NCI-H82 treated with DMSO at 0.1 percent for 48 hours (cell line): ENCODE data around the gene PHF3.
"Not testable (repeated sequence)": the region's sequence is repeated elsewhere in the genome, so short reads cannot be mapped to it uniquely, and the experiment has no call there.

Source experiments
- DNase-seq: peaks from one replicate; lab custom pipeline; 2025; ENCODE audit not compliant: unreplicated experiment; lab: John Stamatoyannopoulos, UW

PHF3 gene

DNA sequence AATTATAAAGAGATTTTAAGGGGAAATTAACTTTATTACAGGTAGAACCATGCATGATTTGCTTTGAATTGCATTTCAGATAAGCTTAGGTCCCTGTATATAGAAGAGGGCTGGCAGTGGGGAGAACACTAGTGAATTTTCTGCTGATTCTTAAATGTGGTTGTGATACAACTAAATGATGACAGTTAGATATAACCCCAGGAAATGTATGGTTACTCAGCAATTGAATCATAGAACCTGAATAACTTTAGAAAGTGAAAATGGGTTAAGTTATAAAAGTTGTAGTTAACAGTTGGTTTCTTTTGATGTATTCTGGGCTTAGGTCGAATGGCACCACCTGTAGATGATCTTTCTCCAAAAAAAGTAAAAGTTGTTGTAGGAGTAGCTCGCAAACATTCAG lies 70.1 kb downstream of the PHF3 start:
- no peak for DNase-seq

DNA sequence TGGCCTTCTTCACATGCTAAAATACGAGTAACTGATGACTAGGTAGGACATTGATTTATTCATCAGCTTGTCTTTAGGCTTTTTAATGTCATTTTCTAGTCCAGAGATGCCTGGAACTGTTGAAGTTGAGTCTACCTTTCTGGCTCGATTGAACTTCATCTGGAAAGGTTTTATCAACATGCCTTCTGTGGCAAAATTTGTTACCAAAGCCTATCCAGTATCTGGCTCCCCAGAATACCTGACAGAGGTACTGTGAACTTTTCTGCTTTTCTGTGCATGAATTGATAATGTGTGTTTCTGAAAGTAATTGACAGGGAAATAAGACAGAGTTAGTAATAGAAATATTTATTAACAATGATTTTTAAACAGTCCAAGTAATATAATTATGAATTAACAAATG lies 71.0 kb downstream of the PHF3 start:
- no peak for DNase-seq

DNA sequence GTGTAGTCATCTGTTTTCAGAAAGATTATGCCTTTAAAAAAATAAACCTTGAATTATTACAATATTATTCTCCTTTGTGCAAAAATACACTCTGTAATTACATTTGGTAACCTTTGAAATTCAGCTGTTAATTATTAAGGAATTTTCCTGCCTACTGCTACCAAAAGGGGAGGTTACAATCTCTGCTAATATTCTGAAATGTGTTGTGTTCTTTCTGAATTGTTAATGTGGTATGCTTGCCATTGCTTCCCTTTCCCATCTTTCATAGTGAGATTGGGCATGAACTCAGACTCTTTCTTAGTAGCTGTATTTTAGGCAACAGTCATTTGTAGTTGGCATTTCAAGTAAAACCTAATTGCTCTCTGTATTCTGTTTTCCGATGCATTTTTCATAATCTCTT lies 73.0 kb downstream of the PHF3 start:
- DNase-seq = no peak

DNA sequence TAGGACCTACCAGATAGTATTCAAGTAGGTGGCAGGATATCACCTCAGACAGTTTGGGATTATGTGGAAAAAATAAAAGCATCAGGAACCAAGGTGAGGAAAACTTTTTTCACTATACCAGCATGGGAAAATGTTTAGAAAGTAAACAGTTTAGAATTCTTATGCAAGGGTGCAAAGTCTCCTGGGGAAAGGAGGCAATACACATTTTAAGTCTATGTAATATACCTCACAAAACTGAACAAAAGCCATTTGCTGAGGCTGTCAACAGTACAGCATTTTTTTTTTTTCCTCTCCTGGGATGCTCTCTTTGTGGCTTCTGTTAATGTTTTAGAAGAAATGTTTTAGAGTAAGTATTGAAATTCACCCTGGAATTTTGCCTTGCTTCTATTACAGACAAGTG lies 73.5 kb downstream of the PHF3 start:
- no peak for DNase-seq

DNA sequence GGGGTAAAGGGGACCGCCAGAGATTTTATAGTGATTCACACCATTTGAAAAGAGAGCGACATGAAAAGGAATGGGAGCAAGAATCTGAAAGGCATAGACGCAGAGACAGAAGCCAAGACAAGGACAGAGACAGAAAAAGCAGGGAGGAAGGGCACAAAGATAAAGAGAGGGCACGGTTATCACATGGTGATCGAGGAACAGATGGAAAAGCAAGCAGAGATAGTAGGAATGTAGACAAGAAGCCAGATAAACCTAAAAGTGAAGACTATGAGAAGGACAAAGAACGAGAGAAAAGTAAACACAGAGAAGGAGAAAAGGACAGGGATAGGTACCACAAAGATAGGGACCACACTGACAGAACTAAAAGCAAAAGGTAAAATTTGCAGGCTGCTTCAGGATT lies 77.7 kb downstream of the PHF3 start:
- no peak for DNase-seq

DNA sequence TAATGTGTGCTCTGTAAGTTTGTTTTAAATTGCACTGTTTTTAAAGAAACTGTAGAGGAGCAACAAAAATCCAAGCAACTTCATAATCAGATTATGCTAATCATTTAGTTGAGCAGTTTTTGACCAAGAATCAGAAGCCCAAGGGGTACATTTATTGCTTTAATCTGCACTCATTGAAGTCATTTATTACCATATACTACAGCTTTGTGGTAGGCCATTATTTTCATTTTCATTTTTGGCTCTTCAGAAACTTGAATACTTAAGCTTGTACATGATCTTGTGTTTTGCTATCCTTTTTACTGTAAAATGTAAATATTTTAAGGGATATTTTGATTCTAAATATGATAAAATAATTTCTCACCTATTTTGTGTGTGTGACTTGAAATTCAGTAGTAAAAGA lies 78.5 kb downstream of the PHF3 start:
- no peak for DNase-seq

DNA sequence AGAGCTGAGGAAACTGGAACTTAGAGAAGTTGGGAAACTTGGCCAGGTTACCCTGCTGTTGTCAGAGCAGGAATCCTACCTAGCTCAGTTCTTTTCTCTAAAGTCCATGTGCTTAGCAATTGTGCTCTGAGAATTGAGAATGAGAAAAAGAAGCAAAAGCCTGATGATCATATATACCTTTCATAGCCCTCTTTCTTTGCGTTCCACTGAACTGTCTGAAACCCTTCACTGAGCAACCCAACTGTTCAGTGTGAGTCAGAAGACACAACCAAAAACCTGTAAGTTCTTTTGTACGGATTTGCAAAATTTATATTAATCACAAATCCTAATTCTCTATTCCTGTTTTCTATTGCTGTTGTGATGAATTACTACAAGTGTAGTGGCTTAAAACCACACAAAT lies 80.6 kb downstream of the PHF3 start:
- DNase-seq = no peak

DNA sequence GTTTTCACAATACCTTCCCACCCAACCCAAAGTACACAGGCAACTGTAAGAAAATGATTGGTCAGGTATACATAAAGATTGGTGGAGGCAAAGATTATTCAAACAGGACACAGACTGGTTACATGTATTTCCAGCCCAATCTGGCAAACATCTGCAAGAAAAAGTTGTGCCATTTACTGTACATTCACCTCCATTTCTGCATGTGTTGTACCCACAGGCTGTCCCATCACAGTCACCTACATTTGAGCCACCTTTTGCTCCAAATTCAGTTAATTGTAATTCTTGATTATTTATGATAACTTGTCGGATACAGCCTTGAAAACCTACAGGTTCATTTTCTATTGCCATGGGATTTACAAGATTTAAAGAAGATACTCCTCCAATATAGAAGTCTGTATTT lies 85.6 kb downstream of the PHF3 start:
- DNase-seq = no peak

DNA sequence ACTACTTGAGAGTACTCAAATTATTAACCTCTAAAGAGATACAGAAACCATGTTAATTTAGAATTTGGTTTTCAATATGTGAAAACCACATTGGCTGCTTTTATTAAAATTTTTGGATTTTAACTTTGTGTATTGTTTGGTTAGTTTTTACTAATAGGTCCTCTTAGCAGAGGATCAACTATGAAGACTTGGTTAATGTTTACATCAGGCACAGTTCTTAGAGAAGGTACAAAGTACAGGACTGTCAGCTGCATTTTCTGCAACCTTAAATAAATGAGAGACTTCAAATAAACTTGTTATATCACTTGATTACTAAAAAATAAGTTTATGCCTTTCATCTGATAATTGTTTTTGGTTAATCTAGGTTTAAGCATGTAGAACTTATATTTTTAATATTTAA lies 89.1 kb downstream of the PHF3 start:
- DNase-seq = no peak

DNA sequence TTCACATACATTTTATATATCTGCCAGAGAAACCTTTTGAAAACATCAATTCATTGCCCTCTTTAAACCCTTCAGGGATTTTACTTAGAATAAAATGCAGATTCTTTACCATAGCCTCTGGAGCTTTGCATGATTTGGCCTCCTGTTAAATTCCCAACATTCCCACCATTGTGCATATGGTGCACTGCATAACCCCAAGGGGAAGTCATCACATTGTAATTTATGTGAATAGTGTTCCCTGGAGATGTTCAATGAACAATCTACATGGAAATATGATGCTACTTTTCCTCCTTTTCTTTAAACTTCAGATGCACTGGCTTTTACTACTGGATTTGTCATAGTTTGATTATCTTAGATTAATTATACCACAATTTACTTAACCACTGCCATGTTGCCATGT lies 94.7 kb downstream of the PHF3 start:
- DNase-seq = no peak

DNA sequence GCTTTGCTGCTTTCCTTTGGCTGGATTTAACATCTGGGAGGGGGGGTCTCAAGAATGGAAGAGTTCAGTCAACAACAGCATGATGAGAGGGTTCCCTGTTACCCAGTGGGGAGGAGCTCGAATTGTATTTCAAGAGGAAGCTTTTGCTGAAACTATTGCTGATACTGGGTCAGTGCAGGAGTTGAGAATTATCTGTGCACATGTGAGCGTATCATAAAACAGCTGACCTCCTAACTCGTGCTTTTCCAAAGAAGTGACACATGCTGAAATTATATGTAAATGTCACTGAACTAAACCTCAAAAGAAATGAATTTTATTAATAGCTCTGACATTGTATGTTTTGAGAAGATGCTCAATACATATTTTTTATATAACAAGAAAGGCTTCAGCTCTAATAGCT lies 96.3 kb downstream of the PHF3 start:
- DNase-seq = no peak

DNA sequence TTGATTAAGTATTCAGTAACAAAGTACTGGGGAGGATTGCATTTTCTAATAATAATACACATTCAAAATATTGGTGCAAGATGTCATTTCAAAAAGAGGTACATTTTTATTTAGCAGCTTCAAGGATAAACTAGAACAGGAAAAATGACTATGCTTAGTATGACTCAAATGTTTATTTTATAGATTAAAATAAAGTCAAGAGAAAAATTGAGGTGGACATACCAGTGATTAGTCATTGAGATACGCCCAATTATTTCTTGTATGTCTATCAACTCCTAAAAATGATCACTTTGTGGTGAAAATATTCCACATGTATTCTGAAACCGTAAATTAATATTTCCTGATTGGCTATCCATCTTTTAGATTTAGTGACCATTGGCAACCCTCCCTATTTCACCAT lies 96.7 kb downstream of the PHF3 start:
- no peak for DNase-seq

DNA sequence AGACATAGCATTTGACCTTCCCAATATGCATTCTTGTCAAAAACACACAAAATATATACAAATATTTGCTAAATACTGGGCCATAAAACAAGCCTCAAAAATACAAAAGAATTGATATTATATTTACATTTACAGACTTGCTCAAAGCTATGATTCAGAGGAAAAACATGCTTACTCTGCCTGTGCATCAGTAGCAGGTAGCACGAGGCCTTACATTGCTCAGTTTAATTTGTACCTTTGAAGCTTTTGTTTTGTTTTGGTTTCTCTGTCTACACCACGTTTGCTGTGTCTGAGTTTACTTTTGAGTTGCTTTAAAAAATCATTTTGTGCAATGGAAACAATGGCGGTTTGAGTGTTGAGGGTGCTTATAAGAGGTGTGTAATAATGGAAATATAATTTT lies 99.3 kb downstream of the PHF3 start:
- DNase-seq = no peak

DNA sequence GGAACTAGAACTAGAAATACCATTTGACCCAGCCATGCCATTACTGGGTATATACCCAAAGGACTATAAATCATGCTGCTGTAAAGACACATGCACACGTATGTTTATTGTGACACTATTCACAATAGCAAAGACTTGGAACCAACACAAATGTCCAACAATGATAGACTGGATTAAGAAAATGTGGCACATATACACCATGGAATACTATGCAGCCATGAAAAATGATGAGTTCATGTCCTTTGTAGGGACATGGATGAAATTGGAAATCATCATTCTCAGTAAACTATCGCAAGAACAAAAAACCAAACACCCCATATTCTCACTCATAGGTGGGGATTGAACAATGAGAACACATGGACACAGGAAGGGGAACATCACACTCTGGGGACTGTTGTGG lies 102.6 kb downstream of the PHF3 start:
- not testable (repeated sequence) for DNase-seq

DNA sequence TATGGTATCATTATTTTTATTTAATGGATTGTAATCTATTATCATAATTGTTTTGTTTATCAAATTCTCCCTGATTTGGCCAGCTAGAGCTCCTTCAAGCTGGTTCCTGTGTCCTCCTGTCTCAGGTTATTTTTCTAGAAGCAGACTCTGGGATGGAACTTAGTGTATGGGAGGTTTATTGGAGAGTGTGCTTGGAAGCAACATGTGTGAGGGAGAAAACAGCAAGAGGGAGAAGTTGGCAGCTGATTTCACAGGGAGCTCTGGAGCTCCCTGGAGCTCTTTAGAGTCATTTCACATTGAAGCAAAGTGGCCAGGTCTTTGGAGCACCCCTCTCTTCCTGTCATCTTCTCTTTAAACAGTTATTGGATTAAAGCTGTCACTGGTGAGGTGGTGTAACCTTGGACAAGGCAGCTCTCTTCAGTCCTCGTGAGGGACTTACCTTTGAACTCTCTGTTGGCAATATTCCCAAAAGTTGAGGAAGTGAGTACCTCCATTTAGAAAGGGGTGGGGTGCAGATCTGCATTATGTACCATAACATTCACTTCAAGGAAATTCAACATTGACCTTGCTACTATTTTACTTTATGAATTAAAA lies 103.6 kb downstream of the PHF3 start:
- no peak for DNase-seq

DNA sequence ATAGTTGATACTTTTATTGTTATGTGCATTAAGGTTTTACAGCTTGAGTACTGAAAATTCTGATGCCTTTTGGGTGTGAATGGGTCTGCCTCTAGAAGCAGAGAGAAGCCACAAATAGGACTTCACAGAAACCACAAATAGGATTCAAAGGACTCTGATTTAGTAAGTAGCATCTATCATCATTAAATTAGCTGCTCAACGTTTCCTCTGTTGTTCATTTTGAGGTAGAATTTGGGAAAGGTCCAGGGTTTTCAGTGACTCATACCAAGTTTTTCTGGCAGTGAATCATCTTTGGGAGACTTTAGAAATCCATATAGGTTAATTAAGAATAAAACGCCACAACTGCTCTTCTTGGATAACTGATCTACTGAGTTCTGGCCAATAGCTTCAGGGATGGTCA lies 105.1 kb downstream of the PHF3 start:
- DNase-seq = no peak

DNA sequence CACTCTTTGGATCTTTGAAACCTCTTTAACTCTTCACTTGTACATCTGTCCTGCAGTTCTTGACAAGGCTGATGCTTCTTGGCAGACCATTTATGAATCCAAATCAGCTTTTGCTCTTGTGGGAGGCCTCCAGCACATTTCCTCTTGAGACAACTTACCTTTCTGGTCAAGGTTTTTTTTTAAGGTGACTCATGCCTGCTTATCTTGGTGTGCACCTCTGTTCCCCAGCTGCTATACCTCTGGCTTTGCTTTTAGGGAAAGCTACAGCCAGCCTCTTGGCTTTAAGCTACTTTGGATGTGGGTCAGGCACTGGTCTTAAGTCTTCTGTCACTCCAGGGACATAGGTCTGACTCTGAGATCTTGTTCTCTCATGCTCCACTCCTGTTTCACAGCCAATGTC lies 106.5 kb downstream of the PHF3 start:
- DNase-seq = no peak

DNA sequence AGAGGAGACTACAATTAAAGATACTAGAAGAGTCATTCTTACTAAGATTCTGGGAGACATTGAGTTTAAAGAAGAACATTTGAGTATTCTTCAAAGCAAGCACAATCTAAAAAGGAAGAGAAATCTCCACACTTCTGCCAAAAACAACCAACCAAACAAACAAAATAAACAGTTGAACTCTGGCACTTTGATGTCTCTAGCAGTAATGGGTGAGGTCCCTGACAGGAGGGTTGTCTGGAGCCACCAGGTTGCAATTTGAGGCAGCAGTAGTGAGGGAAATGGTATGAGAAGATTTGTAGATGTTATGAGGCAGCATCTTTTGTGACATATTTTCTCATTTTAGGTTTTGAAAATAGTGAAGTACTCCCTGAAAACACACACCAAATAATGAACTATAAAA lies 108.1 kb downstream of the PHF3 start:
- DNase-seq = no peak

DNA sequence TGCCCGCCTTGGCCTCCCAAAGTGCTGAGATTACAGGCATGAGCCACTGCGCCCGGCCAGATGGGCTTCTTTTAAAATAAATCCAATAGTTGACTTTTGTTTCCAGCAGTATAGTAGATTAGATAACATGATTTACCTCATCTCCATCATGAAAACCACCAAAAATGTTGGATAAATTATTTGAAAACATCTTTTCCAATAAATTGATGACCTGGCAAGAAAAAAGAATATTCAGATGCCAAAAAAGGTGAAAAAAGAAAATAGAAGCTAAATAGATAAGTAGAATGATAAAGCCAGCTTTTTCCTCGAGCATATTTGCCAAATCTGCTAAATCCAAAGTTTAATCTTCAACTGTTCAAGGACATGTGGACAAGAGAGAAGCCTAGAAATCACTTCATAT lies 109.2 kb downstream of the PHF3 start:
- no peak for DNase-seq

DNA sequence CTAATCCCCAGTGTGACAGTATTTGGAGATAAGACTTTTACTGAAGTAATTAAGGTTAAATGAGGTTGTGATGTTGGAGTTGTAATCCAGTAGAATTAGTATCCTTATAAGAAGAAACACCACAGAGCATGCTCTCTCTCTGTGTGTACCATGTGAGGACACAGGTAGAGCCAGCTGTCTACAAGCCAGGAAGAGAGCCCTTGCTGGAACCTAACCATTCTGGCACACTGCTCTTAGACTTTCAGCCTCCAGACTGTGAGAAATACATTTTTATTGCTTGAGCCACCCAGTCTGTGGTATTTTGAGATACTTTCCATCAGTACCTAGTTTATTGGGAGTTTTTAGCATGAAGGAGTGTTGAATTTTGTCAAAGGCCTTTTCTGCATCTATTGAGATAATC lies 110.2 kb downstream of the PHF3 start:
- no peak for DNase-seq

DNA sequence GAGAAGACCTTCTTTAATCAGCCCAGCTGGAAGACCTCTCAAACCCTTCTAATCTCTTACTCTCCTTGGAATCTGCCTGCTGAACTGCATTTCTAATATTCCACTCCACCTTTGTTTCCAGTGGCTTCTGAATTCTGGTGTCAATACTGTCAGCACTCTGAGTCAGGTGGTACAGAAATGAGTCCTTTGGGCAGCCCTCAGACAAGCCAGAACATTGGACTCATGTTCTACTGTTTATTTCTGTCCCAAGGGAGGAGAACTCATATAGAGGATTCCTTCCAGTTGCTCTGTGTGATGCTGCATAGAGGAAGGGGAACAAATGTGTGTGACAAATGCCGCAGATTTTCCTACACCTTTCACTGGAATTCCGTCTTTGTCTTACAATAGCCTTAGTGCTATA lies 114.8 kb downstream of the PHF3 start:
- no peak for DNase-seq

DNA sequence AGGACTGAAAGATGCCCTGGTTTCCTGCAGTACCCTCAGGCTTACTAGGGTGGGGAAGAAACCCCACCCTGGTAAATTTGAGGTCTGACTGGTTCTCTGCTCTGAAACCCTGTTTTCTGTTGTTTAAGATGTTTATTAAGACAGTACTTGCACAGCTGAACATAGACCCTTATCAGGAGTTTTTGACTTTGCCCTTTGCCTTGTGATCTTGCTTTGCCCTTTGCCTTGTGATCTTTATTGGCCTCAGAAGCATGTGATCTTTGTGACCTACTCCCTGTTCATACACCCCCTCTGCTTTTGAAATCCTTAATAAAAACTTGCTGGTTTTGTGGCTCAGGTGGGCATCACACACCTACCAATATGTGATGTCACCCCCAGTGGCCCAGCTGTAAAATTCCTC lies 121.7 kb downstream of the PHF3 start:
- DNase-seq = not testable (repeated sequence)

DNA sequence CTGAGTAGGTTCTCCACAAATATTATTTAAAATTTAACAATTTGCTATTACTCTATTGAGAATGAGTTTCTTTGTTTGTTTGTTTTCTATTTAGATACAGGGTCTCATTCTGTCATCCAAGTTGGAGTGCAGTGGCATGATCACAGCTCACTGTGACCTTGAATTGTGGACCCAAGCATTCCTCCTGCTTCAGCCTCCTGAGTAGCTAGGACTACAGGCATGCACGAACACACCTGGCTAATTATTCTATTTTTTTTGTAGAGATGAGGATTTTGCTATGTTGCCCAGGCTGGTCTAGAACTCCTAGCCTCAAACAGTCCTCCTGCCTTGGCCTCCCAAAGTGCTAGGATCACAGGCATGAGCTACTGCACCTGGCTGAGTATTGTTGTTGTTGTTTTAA lies 122.2 kb downstream of the PHF3 start:
- DNase-seq = no peak

DNA sequence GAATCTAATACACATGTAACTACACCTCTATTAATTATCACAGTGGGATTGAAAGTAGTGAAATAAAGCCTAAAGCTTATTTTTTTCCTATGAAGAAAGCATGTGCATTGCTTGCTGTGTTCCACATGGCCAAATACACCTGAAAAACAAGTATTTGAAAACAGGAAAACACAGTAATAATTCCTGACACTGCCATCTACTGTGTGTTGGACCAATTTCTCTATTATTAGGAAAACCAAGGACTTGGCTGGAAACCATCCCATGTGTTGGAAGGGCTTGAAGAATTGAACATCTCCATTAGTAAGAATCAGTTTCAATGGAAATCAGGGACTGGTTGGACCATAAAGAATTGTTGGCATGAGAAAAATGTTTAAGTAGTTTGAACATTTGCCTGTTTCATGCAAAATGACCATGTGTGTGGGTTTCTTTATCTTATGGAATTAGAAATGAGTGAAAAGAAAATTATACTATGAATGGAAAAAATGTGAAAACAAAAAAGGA lies 124.1 kb downstream of the PHF3 start:
- no peak for DNase-seq
